GDM1 (cell line): ENCODE data around the gene ANKRD44.

Experiments
- DNase-seq: peaks from one replicate; lab custom pipeline; 2025; lab: John Stamatoyannopoulos, UW

ANKRD44 gene

GRCh38 chr2:196987649-196988364, 322.8 kb downstream of the ANKRD44 start:
- DNase-seq: peak; percentile 41

- DNase-seq: no peak
These were observed 323.3 kb downstream of the ANKRD44 start for GRCh38 chr2:196987298-196987648.

GRCh38 chr2:196985511-196986183, 324.9 kb downstream of the ANKRD44 start:
- DNase-seq: no peak

GRCh38 chr2:196984903-196985302, 325.7 kb downstream of the ANKRD44 start:
- no peak for DNase-seq

- DNase-seq: no peak
These were observed 326.6 kb downstream of the ANKRD44 start for GRCh38 chr2:196983934-196984333.

GRCh38 chr2:196980473-196980872, 330.1 kb downstream of the ANKRD44 start:
- no peak for DNase-seq

GRCh38 chr2:196980001-196980400, 330.6 kb downstream of the ANKRD44 start:
- DNase-seq: no peak

GRCh38 chr2:196977507-196977906, 333.1 kb downstream of the ANKRD44 start:
- DNase-seq: no peak

- DNase-seq: no peak
These were observed 335.6 kb downstream of the ANKRD44 start for GRCh38 chr2:196974970-196975369.

- no peak for DNase-seq
These were observed 338.9 kb downstream of the ANKRD44 start for GRCh38 chr2:196971574-196972279.

GRCh38 chr2:196970099-196970498, 340.5 kb downstream of the ANKRD44 start:
- DNase-seq: no peak

GRCh38 chr2:196968516-196968915, 342.1 kb downstream of the ANKRD44 start:
- no peak for DNase-seq

GRCh38 chr2:196967775-196968174, 342.8 kb downstream of the ANKRD44 start:
- DNase-seq: no peak

- DNase-seq: no peak
These were observed 343.5 kb downstream of the ANKRD44 start for GRCh38 chr2:196967116-196967515.

GRCh38 chr2:196966061-196966460, 344.5 kb downstream of the ANKRD44 start:
- DNase-seq: no peak

- DNase-seq: no peak
These were observed 344.9 kb downstream of the ANKRD44 start for GRCh38 chr2:196965651-196966050.

- no peak for DNase-seq
These were observed 346.6 kb downstream of the ANKRD44 start for GRCh38 chr2:196963961-196964360.

GRCh38 chr2:196963043-196963442, 347.5 kb downstream of the ANKRD44 start:
- DNase-seq: no peak

- DNase-seq: no peak
These were observed 348.3 kb downstream of the ANKRD44 start for GRCh38 chr2:196962325-196962724.

GRCh38 chr2:196961889-196962288, 348.7 kb downstream of the ANKRD44 start:
- no peak for DNase-seq

- DNase-seq: no peak
These were observed 350.7 kb downstream of the ANKRD44 start for GRCh38 chr2:196959734-196960338.

- no peak for DNase-seq
These were observed 351.3 kb downstream of the ANKRD44 start for GRCh38 chr2:196959281-196959680.
